Left kidney (tissue), 2 donors: ENCODE measurements around the gene SLC2A2. TPM values are rescaled to one million over a fixed set of nuclear protein-coding genes. Genes with fewer than 3 reads are reported as not detected.

ENCODE experiments used
- DNase-seq: peaks from one replicate; pipeline ENCODE4 v3.0.0-alpha.2; 2013
- polyA plus RNA-seq: library from polyadenylated mRNA; unstranded; fragments of 120-200 nt; gene quantifications from one replicate; pipeline ENCODE4 v1.2.1, GENCODE V29; 2013; ENCODE audit not compliant: insufficient read length

The SLC2A2 gene
- polyA plus RNA-seq, 1 donor, result 19.5 TPM

DNA sequence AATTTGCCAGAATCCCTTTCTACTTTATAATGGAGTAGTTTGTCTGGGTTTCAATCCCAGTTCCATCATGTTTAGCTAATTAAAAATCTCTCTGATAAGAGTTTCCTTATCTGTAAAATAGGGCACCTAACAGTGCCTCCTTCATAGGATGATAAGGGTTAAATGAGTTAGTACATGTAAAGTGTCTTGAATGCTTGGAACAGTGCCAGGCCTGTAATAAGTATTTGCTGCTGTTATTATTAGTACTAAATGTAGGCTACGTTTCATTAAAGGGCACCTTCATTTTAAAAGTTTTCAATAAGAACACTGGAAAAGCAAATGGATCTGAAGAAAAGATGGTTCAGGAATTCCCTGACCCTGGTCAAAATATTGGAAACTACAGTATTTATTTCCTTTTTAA, 11.8 kb upstream of the SLC2A2 start:
- DNase-seq, result no peak

DNA sequence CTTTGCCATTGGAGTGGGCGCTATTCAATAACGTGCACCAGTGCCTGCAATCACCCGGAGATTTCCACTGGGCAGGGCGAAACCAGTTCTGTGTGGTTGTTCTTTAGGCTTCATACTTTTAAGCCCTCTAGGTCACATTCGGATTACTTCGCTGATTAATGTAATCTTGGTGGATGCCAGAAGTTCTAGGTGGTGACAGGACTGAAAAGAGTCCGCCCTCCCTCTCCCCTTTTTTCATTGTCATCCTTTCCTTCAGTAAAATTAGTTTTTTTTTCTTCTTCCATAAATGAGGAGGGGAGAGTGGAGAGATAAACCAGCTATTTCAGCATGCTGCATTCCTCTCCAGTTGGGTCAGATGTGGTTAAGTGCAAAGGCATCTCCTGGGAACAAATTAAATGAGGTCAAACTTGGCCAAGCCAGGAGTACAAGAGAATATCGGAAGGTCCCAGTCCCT, 2.3 kb upstream of the SLC2A2 start:
- DNase-seq, result no peak

DNA sequence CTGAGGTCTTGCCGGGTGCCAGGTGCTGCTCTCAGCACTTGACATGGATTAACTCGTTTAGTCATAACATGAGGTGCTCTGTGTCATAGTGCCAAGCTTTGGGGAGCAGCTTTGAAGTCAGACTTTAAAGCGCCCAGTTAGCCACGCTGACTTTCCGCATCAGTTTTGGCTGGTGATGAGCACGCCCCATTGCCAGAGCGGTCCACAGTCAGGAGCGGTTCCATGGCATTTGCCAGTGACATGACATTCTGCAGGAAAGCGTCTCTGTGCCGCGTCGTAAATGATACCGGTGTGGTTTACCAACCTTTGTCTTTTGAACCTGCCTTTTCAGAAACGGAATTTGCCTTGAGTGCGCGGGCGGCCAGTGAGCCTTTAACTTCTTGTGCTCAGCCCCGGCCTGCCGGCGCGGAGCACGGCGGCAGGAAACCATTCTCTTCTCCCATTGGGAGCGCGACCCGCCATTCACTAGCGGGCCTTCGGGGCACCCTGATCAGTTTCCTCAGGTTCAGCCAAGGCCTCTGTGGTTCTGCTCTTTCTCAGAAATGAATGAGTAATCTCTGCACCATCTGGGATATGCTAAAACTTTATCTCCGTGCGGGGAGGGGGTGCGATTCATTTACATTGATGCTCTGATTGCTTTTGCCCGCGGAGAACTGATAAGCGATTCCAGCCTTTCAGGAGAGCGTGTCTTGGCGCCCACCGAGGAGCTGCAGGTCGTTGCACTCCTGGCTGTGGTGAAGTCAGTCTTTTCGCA, 1.7 kb upstream of the SLC2A2 start:
- peak; percentile 60 for DNase-seq

DNA sequence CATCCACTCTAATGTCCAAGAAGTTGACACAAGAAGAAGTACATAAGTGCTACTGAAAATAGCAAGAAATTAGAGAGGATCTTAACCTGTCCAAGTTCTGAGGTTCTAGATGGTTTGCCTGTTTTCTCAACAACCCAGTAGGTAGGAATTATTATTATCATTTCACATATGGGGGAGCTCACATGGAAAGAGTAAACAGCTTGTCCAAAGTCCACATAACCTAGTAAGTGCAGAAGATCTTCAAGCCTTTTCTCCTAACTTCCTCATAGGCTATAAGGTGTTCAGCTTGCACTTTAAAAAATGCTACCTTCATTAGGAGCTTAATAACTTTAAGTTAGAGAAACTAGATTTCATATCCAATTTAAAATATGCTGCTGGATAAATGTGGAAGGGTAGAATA, 3.0 kb downstream of the SLC2A2 start:
- DNase-seq, result no peak

DNA sequence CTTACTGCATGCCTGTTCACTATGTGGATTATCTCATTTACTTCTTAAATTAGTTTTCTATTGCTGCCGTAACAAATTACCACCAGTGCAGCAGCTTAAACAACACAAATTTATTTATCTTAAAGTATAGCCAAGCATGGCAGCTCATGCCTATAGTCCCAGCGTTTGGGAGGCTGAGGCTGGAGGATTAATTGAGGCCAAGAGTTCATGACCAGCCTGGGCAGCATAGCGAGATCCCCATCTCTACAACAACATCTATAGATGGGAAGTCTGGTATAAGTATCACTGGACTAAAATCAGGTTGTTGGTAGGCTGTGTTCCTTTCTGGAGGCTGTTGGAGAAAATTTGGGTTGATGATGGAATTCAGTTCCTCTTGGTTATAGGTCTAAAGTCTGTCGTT, 5.1 kb downstream of the SLC2A2 start:
- DNase-seq, result no peak

DNA sequence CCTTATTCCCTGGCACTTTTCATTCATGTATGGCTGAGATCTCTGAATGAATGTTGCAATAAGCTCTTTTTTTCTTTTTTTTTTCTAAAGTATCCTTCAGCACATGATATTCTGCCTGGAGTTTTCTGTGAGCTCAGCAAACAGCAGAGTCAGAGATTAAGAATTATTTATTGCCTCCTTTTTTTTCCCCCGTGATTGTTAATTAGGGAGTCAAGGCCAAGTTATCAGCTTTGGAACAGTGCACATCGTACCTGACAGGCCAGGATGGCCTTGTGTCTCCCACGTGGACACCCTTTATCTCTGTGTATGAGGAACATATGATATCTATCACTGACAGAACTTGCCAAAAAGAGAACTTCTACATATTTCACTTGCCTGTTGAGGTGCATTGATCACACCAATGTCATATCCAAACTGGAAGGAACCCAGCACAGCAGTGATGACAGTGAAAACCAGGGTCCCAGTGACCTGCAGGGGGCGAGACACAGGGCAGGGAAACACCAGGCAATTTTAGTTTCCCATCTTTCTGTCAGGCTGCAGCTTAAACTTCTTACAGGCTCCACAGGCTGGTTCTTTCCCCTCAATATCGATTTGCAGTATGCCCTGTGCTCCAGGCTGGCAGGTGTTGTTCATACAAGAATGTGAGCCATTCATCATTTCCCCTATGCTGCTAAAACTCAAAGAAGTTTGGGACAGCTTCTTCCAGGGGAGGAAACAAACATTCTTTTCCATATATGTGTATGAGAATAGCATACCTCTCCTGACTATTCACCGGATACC, 8.2 kb downstream of the SLC2A2 start:
- DNase-seq, result no peak

DNA sequence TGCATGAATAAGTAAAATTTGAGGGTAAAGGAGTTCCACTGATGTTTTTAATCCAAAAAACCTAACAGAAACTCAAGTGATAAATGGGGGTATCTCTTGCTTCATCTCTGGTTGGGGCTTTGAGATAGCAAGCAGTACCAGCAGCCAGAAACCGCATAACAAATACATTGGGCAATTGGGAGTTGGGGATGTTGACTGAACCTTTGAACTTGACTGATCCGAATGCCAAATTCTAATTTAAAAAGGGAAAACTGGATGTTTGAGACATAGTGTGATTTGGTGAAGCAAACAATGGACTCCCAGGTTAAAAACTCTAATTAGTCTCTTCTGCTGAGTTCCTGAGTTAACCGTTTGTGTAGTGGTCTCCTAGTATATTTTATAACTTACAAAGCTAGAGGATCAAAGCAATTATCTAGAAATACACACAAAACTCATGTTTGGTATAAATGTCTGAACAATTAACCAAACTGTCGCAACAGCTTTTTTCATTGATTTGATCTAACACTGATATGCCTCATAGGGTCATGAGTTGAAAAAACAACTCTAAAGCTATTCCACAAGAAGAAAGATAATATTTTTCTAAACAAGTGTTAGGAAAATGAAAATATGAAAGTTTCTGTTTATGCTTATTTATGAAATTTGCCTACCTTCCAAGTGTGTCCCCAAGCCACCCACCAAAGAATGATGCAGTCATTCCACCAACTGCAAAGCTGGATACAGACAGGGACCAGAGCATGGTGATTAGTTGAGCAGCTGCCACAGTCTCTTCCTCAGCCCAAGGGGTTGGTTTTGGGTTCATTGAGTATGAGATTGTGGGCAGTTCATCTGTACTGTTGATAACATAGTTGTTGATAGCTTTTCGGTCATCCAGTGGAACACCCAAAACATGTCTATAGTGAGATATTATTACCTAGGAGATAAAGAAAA, 12.4 kb downstream of the SLC2A2 start:
- DNase-seq, result no peak

DNA sequence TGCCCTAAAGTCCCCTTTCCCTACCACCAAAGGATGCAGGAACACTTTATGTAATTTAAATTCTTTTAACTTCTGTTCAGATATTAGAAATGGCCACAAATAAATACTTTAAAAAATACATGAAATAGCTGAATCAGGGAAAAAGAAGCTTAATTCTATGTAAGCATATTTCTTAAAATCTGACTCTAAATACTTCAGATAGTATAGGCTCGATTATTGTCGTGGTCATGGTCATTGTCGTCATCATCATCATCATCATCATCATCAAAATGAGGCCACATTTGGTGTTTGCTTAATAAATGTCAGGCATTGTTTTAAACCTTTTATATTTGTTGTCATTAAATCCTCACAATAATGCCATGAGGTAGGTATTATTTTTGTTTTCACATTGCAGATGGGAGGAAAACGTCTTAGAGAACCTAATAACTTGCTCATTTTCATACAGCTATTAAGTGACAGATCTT, 14.6 kb downstream of the SLC2A2 start:
- DNase-seq, result no peak

DNA sequence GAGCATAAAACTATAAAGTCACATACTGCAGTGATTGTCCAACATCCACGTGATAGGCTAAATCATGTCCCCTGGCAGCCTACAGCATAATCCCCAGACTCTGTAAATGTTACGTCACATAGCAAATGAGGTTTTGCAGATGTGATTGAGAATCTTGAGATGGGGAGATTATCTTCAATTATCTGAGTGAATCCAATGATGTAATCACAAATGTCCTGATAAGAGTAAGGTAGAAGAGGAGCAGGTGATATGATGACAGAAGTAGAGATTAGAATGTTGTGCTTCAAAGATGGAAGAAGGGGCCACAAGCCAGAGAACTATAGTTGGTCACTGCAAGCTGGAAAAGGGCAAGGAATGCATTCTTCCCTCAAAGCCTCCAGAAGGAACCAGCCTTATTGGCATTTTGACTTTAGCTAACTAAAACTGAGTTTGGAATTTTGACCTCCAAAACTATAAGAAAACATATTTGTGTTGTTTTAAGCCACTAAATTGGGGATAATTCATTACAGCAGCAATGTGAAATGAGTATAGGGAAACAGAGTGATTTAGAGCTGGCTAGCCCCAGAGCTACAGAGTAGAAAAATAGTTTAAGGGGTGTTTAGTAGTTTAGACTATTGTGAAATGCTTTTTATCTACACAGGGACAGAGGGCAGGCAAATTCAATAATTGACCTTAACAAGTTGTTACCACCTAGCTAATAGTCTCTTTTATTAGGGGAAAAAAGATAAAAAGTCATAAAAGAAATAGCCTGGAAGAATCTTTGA, 15.2 kb downstream of the SLC2A2 start:
- no peak for DNase-seq

DNA sequence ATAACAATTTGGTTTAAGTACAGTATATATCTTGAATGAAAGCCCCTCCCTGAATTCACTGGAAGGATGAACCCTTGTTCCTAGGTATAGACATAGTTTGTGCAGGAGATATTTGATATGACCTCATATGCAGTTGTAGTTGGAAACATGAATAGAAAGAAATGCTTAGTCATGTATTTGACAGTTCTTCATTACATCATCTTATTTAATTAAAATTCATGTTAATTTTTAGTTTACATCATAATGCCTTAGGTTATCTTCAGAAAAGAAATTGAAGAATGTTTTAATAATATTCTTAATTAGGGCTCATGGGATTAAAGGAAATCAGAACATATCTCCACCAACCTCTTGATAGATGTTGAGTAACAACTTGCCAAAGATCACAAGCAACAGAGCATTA, 19.2 kb downstream of the SLC2A2 start:
- no peak for DNase-seq

DNA sequence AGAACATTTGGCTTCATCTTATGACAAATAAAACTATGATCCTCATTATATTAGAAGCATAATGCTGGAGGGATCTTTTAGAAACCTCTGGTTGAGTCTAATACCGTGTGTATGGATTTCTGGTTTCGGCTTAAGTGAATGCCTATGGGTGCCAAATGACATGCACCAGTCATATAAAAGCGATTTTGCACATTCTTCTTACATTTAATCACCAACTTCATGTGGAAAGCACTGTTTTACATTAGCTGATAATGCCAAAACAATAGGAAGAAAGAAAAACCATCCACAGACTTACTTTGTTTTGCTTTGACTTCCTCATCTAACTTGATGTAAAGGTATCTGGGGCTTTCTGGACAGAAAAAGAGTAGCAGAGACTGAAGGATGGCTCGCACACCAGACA, 20.9 kb downstream of the SLC2A2 start:
- no peak for DNase-seq

DNA sequence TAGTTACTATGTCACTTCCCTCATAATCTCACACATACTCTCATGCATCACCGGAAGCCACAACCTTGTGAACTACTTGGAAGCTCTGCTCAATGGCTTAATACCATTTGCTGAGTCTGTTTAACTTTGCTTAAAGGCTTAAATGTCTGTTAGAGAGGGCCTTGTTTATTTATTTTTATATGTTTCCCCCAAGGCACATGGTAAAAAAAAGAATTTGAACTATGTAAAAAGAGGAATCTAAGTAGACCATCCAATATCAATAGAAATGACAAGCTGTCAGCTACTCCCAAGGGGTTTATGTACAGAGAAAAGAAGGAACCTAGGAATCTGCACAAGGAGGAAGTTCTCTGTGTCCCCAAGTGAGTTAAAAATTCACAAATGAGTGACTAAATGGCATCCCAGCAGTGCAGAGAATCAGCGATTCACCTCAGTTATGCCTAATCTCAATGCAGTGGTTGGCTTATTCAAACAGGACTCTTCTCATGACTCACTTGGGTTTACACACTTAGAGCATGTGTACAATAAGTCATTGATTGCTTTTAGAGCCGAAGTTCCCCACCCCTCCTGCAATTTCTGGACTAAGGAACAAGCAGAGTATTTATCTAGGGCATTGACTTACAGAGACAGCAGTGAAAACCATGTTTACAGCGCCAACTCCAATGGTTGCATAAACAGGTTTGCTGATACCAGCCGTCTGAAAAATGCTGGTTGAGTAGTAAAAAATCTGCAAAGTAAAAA, 24.4 kb downstream of the SLC2A2 start:
- DNase-seq, result no peak

DNA sequence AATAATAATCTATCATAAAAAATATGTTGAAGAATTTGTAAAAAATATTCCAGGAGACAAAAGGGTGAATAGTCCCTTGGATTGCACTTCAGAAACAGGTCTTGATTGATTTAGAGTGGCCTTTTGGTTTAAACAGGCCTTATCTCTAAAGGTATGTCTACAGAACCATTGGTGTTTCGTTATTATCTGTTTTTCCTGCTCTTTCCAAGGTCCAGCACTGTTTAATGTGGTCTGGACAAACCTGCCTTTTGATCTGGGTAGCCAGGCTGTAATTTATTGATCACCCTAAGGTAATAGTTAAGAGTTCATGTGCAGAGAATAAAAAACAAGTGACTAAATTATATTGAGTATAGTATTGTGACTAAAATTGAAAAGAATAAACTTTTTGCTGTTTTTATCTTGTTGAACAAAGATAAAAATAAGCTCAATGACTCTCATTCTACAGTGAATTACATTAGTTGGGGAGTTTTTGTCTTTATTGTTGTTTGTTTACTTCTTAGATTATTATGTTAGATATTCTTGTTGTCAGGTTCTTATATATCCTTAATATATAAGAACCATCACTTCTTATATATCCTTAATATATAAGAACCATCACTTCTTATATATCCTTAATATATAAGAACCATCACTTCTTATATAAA, 25.1 kb downstream of the SLC2A2 start:
- no peak for DNase-seq

DNA sequence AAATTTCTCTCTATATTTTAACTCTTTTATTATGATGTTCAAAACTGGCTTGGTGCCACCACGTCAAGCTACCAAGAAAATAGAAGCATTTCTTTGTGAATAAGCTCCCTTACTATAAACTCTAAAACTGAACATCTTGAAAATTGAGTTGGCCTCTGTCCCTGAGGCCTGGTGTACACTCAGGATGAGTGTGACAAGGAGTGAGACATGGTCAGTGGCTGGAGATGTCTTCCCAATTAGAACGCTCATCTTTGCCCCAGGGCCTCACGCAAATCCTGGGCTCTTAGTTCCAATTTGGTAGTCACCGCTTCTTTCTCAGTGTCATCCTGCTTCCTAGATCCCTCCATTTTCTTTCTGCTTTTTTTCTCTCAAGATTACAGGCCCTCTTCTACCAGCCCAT, 26.2 kb downstream of the SLC2A2 start:
- no peak for DNase-seq

DNA sequence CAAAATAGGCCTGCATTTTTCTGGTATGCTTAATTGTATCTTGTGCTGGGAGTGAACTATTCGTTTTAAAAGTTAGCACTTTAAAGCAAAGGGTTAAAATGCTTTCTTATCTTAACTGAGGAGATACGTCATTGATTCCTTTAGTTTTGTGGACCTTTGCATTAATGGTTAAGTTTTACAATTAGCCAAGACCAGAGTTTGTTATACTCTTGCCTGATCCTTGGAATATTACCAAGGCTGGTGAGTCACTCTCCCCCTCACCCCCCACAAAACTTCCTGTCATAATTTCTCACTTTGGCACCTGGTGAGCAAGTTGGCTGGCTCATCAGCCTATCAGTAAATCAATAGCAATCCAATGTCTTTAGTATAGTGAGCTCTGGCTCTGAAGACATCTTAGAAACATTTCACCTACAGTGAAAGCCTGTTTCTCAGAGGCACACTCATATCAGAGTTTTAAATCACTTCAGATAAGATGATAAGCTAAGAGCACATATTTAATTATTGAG, 26.7 kb downstream of the SLC2A2 start:
- no peak for DNase-seq

DNA sequence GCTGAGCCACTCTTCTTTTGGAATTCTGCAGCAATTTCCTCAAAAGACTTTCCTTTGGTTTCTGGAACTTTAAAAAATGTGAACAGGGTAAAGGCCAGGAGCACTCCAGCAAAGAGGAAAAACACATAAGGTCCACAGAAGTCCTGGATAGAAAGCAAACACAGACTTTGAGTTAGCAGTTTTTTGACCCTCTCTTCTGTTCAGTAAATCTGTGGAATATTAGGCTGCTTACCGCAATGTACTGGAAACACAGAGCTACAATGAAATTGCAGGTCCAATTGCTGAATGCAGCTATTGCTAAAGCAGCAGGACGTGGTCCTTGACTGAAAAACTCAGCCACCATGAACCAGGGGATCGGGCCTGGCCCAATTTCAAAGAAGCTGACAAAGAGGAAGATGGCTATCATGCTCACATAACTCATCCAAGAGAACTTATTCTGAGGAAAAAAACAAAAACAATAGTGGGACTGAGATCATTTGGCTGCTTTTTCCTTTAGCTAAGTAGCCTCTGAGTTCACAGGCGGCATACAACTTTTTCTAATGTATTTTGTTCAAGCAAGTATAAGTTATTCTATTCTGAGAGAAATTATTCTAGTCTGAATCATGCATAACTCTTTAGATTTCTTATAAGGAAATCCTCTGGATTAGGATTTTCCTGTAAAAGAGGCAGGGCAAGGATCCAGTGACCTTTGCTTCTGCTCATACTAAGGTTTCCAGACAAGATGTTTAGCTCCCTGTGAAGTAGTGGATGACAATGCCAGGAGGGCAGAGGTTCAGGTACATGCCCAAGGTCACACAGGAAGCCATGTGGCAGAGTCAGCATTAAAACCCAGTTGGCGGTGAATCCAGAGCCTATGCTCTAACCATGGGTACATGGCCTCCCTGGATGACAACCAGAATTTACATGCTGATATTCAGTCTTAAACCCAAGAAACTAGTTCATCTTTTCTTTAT, 28.3 kb downstream of the SLC2A2 start:
- DNase-seq, result no peak

DNA sequence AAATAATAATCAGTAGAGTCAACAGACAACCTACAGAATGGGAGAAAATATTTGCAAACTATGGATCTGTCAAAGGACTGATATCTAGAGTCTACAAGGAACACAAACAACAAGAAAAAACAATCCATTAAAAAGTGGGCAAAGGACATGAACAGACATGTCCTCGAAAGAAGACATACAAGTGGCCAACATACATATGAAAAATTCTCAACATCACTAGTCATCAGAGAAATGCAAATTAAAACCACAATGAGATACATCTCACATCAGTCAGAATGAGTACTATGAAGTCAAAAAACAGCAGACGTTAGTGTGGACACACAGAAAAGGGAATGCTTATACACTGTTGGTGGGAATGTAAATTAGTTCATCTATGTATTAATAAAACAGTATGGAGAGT, 33.7 kb downstream of the SLC2A2 start:
- no peak for DNase-seq

DNA sequence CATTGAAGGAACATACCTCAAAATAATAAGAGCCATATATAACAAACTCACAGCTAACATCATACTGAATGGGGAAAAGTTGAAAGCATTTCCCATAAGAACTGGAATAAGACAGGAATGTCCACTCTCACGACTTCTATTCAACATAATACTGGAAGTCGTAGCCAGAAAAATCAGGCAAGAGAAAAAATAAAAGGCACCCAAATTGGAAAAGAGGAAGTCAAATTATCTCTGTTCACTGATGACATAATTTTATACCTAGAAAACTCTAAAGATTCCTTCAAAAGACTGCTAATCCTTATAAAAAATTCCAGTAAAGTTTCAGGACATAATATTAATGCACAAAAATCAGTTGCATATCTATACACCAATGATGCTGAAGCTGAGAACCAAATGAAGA, 34.9 kb downstream of the SLC2A2 start:
- DNase-seq, result no peak

DNA sequence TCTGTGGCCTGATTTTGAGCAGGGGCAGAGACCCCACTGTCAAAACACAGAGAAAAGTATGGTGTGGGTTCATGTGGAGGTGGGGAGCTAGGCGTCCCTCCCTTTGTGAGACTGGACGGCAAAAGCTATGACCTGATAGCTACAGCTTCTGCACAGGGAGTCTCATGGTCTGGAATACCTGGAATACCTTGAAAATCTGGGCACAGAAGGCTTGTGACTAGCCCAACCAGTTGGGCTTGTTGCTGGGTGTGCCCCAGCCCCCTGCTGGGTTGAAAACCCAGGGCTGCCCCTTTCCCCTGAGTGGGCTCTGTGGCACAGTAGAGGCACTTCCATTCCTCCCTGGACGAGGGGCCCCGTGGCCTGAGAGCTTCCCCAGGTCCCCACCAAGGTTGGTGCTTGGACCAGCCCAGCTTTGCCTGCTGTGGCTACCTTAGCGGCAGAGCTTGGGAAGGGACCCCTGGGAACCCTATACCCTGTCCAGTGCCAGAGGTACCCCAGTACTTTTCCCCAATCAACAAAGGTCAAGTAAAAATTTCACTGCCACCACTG, 37.3 kb downstream of the SLC2A2 start:
- no peak for DNase-seq
